ENCODE results near the gene VAPB.

Gene VAPB

GRCh38 chr20:58466095-58466708 lies 77.2 kb downstream of the VAPB start:
- DNase-seq: no peak

GRCh38 chr20:58466729-58467571 lies 77.9 kb downstream of the VAPB start:
- DNase-seq: no peak

DNA sequence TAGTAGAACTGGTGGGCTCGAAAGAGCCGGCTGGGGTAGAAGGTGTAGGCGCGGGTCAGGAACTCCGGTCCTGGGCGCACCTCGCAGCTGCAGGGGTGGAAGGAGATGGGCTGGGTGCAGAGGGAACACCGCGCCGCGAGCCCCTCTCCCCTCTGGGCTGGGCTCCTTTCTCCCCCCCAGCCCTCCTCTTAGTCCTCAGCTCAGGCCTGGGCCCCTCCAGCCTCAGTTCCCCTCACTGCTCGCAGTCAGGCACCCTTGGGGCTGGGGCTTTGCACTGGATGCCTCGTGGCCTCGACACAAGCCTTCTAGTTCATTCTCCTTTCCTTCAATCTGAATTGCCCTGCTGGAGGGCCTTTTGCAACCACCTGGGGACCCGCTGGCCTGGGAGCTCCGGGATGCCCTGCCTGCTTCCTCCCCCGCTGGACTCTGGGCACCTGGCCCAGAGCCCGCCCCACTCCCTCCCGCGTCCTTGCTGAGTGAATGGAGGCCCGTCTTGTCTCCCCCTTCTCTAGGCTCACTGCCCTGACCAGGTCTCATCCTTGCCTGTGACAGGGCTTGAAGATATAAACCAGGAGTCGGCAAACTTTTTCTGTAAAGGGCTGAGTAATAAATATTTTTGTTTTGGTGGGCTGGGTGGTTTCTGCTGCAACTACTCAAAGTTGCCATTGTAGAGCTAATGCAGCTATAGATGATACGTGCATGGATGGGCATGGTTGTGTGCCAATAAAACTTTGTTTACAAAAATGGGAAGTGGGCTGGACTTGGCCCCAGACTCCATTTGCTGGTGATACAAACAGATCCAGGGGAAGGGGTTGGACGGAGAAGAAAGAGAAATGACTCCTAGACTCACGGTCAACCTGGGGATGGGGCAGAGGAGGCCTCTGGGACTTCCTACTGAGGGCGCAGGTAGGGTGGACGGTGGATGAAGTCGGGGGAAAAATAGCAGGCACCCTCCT lies 78.8 kb downstream of the VAPB start:
- no peak for DNase-seq

GRCh38 chr20:58469616-58470015 lies 80.6 kb downstream of the VAPB start:
- DNase-seq: no peak

DNA sequence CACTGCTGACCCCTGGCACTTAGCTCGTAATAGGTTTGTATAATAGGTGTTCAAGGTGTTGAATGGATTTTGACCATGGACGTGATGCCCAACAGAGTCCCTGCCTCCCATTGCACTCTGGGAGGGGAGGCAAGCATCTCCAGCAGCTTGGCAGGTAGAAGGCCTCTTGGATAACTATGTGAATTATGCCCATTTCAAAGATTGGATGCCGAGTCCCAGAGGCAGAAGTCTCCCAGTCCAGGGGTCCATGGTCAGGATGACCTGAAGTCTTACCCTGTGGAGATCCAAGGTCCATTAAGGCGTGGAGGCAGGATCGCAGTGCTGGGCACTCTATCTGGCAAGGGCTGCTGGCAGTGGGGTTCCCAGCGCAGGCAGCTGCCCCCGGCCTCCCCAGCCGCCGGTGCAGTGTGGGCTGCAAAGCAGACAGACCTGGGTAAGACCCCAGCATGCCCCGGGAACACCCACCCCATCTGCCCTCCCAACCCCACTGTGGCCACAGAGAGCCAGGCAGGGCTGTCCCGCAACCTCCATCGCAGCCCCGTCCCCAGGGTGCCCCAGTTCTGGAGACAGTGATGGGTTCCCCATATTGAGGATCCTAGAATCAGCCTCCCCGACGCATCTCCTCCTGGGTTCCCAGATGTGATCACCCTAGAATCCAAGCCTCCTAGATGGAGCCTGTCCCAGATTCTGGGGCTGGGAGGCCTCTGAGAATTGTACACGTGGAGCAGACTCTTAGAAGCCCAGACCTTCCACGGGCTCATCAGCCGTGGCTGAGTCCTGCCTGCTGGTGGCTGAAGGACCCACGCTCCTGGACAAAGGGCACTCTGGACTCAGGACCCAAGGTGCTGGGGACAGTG lies 81.5 kb downstream of the VAPB start:
- no peak for DNase-seq

GRCh38 chr20:58471193-58472164 lies 82.5 kb downstream of the VAPB start:
- DNase-seq: no peak

- DNase-seq: no peak
Observed at GRCh38 chr20:58472273-58473018, 83.4 kb downstream of the VAPB start.

GRCh38 chr20:58473453-58474425 lies 84.7 kb downstream of the VAPB start:
- DNase-seq: no peak

- no peak for DNase-seq
Observed at GRCh38 chr20:58475466-58475865, 86.4 kb downstream of the VAPB start.

DNA sequence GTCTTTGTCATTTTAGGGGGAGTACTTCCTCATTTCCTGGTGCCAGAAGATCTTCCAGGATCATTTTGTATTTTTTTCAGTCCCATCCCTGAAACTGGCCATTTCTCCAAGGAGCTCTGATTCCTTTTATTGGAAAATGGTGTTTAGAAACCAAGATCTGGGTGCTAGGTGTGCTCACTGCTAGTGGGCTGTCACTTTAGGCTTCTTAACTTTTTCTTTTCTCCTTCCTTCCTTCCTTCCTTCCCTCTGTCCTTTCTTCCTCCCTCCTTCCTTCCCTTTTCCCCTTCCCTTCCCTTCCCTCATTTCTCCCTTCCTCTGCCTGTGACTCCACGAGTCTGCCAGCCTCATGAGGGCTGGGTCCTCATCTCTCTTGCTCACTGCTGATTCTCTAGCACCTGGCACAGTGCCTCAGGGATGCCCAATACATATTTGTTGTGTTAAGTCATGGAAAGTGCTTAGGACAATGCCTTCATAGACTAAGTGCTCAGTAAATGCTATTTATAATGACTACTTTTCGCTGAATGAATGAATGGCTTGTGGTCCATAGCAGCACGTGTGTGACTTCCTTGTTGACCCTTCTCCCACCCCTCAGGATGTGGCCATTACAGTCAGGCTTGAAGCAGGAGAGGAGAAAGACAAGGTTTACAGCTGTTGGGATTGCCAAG lies 89.2 kb downstream of the VAPB start:
- DNase-seq: no peak

DNA sequence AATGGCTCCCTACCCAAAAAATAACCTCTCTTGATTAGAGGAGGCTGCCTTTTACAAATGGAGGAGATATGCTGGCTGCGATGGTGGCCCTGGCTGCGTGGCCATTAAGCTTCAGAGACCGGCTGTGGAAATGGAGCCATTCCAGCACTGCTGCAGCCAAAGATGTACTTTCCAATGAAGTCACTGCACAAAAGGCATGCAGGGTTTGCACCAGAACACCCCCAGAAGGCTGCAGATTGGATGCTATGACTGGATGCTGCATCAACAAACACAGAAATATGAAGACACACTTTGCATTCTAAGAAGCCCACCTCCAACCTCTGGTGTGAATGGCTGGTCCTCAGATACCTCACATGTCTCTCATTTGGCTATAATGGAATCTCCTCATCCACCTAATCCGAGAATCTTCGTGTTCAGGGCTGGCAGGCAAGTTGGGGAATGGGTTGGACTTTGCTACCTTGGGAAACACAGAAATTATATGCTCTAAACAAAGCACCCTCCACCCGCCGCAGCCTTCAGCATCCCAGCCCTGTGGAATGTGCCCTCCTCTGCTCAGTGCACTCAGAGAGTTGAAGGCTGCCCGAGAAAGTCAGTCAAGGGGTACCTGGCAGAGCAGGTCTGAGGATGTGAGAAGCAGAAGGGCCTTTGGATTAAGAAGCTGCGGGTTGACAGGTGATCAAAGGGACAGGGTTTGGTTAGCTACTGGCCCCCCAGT lies 90.9 kb downstream of the VAPB start:
- DNase-seq: no peak

DNA sequence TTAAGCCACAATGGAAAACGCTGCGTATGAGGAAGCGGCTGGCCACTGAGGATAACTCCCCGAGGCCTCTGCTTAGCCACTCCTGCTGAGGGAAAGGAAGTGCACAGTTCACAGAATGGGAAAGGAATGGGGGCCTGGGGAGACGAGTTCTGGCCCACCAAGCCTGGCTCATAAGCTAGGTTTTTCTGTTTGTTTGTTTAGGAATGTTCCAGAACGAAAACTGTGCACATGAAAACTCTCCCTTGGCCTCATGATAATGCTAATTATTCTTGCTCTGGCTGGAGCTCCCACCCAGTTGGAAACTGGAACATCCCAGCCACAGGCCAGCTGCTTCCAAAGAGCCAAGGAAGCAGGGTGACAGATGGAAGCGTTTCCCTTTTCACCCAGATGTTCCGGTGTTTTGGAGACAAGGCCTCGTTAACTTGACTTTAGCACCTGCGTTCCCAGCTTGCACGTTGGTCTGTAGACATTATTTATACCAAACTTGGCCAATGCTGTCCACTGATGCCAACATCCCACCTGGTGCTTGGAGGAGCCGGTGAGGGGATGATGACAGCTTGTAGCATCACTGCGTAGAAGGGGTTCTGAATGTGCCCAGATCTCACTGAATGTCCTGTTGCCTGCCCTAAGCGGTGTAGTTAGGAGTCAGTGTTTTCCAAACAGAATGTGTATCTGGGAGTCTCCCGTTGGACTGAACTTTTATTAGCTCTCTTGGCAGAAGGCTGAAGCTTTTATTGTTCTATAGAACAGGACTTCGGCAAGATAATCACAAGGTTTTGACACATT lies 91.7 kb downstream of the VAPB start:
- no peak for DNase-seq

DNA sequence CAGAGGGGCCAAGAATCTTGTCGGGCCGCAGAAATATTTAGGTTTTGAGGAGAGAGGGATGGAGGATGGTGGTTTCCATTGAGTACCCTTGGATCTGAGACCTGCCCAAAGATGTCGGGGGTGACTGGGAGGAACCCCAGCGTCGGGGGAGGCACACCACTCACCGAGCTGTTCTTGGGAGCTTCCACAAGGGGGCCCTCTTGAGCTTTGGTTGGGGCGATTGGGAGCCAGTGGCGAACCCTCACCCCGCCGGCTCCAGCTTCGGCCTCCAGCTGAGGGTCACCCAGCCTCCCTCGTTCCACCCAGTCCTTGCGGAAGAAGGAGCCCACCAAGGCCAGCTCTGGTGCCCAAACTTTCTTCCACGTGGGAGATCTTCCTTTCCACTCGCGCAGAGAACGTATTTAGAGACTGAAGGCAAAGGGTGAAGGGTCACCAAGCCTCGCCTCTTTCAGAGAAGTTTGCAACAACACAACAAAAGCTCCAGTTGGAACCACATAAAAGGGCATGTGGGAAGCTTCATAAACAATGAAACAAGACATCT lies 92.5 kb downstream of the VAPB start:
- DNase-seq: peak; percentile 11

DNA sequence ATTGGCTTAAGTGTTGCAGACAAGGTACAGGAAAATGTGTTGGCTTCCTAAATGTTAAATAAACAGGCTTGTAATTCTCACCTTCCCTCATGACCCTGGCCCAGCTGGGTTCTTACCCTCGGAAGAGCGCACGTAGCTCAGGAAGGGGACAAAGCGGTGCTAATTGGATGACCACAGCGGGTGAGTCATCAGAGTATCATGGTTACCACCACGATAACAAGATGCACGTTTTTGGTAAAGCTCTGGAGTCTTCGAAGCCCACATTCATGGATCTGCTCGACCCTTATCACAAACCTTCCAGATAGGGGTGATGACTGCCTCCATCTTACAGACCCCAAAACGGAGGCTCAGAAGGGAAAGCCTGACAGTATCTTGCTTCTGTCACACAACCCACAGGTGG lies 93.4 kb downstream of the VAPB start:
- no peak for DNase-seq

DNA sequence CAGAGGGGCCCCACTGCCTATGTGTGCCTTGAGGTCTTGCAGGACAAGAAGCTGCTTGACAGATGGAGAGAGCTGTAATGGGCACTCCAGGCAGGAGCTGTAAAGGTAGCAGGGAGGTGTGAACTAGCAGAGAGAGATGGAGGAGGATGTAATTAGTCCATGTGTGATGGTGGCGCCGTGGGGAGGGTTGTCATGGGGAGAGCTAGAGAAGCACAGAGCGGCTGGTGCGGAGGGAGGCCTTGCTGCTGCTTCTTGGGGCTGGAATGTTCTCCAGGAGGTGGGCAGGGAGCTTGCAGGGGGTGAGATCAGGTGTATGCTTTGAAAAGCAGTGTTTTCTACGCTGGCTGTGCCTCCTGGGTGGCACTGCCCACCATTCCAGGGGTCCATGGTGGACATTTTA lies 94.0 kb downstream of the VAPB start:
- no peak for DNase-seq

DNA sequence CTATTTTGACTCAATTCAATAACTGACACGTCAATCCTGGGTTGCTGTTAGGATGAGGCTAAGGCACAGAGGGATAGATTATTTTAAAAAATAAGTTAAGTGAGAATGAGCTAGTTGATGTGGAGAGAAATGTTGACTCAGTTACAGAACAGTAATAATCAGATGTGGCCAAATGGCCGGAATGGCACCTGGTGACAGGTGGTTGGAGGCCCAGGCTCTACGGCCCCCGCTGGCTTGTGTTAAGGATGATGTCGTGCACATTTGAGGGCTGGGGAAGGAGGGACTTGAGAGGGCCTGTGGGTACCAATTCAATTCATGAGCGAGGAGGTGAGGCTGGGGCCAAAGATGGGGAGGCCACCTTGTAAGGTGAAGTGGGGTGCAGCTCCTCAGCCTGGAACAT lies 94.4 kb downstream of the VAPB start:
- no peak for DNase-seq

DNA sequence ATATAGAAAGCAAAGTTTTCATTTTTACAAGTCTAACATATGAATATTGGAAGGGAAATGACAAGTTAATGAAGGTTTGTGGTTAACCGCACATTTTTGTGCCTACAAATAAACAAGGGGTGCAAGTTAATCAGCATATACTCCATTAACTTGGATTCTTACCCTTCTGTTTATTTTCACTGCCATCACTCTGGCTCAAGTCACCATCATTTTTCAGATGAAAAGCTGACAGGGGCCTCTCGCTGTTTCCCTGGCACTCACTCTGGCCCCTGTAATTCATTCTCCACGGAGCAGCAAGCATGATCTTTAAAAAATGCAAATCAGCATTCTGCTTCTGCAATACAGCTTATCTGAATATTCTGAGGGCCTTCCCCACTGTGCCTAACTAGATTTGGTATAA lies 96.4 kb downstream of the VAPB start:
- DNase-seq: no peak

Measured in NK-92 treated with Interleukin-12 subunit alpha and Interleukin-12 subunit beta, amount 100 ng/mL, for 24 hours (cell line).